HG03571 (cell line): ENCODE results near the gene RMP24.

Experiments
- ATAC-seq: cut with Tn5 transposase; IDR thresholded peaks from one replicate; pipeline ENCODE4 v1.9.1; 2021; ENCODE audit not compliant: unreplicated experiment

RMP24 gene

GRCh38 chr18:36028859-36029258, 56.4 kb downstream of the RMP24 start:
- no peak for ATAC-seq
